NB4 (cell line): ENCODE measurements around the gene CARD9.

Experiments used
- DNase-seq: peaks from one replicate; pipeline ENCODE4 v3.0.0; 2010; ENCODE audit warnings: low read depth
- H3K4me3 ChIP-seq: one replicate; pipeline ENCODE4 v1.5.1; 2011; ENCODE audit warnings: mild to moderate bottlenecking, low read depth, low read length, moderate library complexity
- MAX ChIP-seq: IDR thresholded peaks from 2 replicates; pipeline ENCODE4 v1.6.1; 2011; ENCODE audit warnings: low read depth, low read length
- MYC ChIP-seq: IDR thresholded peaks from 2 replicates; pipeline ENCODE4 v1.6.1; 2011; ENCODE audit warnings: low read depth, low read length
- POLR2A ChIP-seq: IDR thresholded peaks from 2 replicates; pipeline ENCODE4 v1.6.1; 2011; ENCODE audit warnings: mild to moderate bottlenecking; ENCODE audit not compliant: insufficient read length; ENCODE audit errors: extremely low read depth
- TF ChIP-seq, protein P1 (sequence below): IDR thresholded peaks from one replicate; pipeline ENCODE4 v1.5.1; 2012; ENCODE audit warnings: low read depth, low read length

The CARD9 gene

GRCh38 chr9:136341042-136341655 is 32.3 kb downstream of the CARD9 start:
- no peak overlapping the region for H3K4me3 ChIP-seq
- TF ChIP-seq MAX (no peak), POLR2A (no peak), MYC (no peak)
- TF ChIP-seq, protein P1, sequence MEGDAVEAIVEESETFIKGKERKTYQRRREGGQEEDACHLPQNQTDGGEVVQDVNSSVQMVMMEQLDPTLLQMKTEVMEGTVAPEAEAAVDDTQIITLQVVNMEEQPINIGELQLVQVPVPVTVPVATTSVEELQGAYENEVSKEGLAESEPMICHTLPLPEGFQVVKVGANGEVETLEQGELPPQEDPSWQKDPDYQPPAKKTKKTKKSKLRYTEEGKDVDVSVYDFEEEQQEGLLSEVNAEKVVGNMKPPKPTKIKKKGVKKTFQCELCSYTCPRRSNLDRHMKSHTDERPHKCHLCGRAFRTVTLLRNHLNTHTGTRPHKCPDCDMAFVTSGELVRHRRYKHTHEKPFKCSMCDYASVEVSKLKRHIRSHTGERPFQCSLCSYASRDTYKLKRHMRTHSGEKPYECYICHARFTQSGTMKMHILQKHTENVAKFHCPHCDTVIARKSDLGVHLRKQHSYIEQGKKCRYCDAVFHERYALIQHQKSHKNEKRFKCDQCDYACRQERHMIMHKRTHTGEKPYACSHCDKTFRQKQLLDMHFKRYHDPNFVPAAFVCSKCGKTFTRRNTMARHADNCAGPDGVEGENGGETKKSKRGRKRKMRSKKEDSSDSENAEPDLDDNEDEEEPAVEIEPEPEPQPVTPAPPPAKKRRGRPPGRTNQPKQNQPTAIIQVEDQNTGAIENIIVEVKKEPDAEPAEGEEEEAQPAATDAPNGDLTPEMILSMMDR, result no peak
- DNase-seq, result no peak

DNA sequence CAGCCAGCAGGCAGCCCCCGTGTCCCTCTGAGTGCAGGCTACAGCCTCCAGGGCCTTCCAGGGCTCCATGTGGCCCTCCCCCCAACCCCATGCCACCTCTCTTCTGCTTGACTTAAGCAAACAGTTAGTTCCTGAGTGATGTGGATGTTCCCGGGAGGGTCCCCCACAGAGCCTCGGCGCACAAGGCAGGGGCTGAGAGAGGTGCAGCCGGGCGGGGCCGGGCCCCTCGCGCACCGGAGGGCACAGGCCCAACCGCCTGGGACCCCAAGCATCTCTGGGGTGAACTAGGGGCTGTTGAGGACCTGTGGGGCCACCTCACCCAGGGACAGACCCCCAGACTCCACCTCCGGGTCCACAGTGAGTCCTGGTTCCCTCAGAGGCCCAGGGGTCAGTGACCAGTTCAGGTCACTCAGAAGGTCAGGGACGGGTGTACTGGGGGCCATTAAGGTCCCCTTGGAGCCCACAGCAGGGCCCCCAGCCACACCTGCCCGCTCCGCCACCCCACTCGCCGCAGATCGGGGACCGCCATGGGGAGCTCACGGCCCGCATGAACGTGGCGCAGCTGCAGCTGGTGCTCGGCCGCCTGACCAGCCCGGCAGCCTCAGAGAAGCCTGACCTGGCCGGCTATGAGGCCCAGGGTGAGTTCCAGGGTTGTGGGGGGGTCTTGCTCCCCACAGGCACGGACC is 33.0 kb downstream of the CARD9 start:
- H3K4me3 ChIP-seq, result no peak overlapping the region
- no peak for DNase-seq
- no peak for TF ChIP-seq MYC

DNA sequence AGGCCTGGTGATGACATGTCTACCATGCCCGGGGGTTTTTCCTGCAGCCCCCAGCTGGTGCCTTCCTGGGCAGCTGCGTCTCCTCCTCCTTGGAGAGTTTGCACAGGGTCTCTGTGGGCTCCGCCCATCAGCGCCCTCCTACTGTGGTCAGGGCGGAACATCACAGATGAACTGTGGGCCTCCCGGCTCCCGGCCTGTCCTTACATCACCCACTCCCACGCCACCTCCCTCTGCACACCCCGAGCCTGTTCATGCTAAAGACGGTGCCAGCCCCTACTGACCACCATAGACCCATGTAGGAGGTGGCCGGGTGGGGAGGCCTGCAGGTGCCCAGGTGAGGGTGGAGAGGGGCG is 33.5 kb downstream of the CARD9 start:
- TF ChIP-seq MAX (no peak), MYC (no peak), POLR2A (no peak)
- TF ChIP-seq, protein P1, result no peak
- H3K4me3 ChIP-seq, result no peak overlapping the region
- DNase-seq, result no peak

DNA sequence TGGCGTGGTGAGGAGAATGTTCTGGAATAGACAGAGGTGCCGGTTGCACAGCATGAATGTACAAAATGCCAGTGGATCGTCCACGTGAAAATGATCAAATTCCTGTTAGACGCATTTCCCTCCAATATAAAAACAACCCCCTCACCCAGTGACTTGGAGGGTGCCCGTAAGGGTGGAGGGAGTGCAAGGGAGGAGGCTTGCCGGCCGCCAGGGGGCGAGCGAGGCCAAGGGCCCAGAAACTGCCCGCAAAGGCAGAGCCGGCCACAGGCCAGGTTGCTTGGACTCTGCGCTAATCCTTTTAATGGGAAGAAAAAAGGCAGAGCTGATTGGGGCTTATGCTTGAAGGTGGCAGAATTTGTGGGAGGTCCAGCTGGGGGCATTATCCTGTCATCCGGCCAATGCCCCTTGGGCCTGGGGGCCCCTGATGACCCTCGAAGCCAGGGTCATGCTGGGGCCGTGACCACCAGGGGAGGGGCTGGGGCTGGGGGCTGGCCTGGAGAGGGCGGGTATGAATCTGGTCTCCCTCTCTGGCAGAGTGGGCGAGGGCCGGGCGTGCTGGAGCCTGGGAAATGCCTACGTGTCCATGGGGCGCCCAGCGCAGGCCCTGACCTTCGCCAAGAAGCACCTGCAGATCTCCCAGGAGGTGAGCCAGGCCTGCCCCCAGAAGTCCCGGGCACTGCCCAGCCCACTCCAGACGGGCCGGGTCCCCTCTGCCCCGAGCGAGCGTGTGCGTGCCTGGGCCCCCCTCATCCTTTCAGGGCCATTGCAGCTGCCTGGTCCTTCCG is 34.1 kb downstream of the CARD9 start:
- H3K4me3 ChIP-seq, result no peak overlapping the region
- TF ChIP-seq POLR2A (no peak), MYC (no peak), MAX (no peak)
- TF ChIP-seq, protein P1, result peak; percentile 95
- DNase-seq, result peak; percentile 82

GRCh38 chr9:136338511-136338910 is 35.0 kb downstream of the CARD9 start:
- H3K4me3 ChIP-seq, result no peak overlapping the region
- DNase-seq, result no peak
- TF ChIP-seq POLR2A (no peak), MAX (no peak), MYC (no peak)
- TF ChIP-seq, protein P1, result no peak
